ENCODE measurements around the gene PDE2A.
"Not testable (repeated sequence)": the region's sequence is repeated elsewhere in the genome, so short reads cannot be mapped to it uniquely, and the experiment has no call there.

PDE2A gene

DNA sequence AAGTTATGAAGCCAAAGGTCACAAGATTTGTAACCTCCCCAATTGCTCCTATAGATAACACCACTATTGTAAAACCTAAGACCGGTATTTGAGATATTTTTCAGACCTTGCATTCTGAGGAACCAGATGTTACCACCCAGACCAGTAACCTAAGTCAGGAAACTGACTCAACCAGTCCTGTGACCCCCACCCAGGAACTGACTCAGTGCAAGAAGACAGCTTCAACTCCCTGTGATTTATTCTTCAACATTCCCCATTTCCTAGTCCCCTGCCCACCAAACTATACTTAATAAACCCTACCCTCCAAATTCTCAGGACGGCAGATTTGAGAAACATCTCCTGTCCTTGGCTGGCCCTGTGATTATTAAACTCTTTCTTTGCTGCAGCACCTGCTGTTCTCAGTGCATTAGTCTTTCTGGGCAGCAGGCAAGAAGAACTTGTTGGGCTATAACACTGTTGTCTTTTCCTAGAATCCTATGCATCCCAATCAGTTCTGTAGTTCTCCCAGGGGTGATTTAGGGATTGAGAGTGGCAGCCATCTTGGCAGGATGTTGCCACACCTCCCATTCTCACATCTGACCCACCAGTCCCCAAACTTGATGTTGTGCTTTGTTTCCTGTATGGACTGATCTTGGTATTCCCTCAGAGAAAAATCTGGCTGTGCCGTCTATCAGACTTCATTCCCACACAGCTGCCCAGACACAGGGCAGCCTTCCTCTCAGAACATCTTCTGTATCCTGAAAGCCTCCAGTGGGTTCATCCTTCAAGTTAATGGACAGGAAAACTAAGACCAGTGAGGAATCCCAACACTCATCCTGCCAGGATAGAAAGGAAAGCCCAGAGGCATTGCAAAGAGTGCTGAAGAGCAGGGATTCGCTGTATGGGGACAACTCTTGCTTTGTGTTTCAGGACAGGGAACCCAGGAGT is 104.0 kb downstream of the PDE2A start:
- H3K4me3 ChIP-seq (ENCODE audit: low read depth, low read length): no peak overlapping the region
- peak; percentile 41 for DNase-seq (ENCODE audit: low read depth)

DNA sequence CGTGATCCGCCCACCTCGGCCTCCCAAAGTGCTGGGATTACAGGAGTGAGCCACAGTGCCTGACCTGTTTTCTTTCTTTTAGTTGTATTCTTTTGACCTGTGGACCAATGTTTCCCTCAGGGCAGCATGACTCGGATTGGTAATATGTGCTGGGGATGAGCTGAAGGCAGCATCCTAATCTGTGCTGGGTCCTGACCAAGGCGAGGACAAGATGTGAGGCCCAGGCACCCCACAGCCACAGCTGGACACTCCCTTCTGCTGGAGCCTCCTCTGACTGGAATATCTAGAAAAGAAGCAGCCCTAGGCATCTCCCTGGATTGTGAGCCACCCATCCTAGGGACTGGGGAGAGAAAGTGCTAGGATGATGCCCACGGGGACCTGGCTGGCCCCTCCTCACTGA is 105.4 kb downstream of the PDE2A start:
- DNase-seq (ENCODE audit: low read depth): no peak
- no peak for TF ChIP-seq POLR2A (IDR thresholded peaks at IDR 0.05; ENCODE audit: extremely low read depth, insufficient read length)
- TF ChIP-seq, protein P1, sequence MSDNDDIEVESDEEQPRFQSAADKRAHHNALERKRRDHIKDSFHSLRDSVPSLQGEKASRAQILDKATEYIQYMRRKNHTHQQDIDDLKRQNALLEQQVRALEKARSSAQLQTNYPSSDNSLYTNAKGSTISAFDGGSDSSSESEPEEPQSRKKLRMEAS (IDR thresholded peaks at IDR 0.05; ENCODE audit: low read depth, low read length): no peak
- no peak for TF ChIP-seq MYC (IDR thresholded peaks at IDR 0.05; ENCODE audit: low read depth, low read length)
- TF ChIP-seq, protein P2, sequence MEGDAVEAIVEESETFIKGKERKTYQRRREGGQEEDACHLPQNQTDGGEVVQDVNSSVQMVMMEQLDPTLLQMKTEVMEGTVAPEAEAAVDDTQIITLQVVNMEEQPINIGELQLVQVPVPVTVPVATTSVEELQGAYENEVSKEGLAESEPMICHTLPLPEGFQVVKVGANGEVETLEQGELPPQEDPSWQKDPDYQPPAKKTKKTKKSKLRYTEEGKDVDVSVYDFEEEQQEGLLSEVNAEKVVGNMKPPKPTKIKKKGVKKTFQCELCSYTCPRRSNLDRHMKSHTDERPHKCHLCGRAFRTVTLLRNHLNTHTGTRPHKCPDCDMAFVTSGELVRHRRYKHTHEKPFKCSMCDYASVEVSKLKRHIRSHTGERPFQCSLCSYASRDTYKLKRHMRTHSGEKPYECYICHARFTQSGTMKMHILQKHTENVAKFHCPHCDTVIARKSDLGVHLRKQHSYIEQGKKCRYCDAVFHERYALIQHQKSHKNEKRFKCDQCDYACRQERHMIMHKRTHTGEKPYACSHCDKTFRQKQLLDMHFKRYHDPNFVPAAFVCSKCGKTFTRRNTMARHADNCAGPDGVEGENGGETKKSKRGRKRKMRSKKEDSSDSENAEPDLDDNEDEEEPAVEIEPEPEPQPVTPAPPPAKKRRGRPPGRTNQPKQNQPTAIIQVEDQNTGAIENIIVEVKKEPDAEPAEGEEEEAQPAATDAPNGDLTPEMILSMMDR (IDR thresholded peaks at IDR 0.05; ENCODE audit: low read depth, low read length): no peak
- H3K4me3 ChIP-seq (ENCODE audit: low read depth, low read length): no peak overlapping the region

More for the DNA sequence above, 104.0 kb downstream of the PDE2A start:
- TF ChIP-seq, protein P1 (IDR thresholded peaks at IDR 0.05; ENCODE audit: low read depth, low read length): no peak
- TF ChIP-seq, protein P2 (IDR thresholded peaks at IDR 0.05; ENCODE audit: low read depth, low read length): no peak
- TF ChIP-seq POLR2A (IDR thresholded peaks at IDR 0.05; ENCODE audit: extremely low read depth, insufficient read length) (no peak), MYC (IDR thresholded peaks at IDR 0.05; ENCODE audit: low read depth, low read length) (no peak)

DNA sequence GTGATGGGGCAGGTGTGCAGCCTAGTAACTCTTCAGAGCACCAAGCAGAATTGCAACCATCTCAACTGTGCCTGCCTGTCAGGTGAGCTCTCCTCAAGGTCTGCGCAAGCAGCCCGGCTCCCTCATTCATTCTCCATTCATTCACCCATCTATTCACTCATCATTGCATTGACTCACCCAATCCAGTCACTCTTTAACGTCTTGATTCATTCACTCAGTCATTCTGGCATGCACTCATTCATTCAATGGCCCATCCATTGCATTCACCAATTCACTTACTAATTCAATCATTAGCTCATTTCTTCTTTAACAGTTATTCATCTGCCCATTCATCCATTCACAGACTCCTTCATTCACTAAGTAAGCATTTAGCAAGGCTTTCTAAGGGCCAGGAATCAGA is 111.8 kb downstream of the PDE2A start:
- DNase-seq (ENCODE audit: low read depth): no peak
- no peak overlapping the region for H3K4me3 ChIP-seq (ENCODE audit: low read depth, low read length)
- TF ChIP-seq, protein P1 (IDR thresholded peaks at IDR 0.05; ENCODE audit: low read depth, low read length): no peak
- TF ChIP-seq MYC (IDR thresholded peaks at IDR 0.05; ENCODE audit: low read depth, low read length) (no peak), POLR2A (IDR thresholded peaks at IDR 0.05; ENCODE audit: extremely low read depth, insufficient read length) (no peak)
- TF ChIP-seq, protein P2 (IDR thresholded peaks at IDR 0.05; ENCODE audit: low read depth, low read length): no peak

DNA sequence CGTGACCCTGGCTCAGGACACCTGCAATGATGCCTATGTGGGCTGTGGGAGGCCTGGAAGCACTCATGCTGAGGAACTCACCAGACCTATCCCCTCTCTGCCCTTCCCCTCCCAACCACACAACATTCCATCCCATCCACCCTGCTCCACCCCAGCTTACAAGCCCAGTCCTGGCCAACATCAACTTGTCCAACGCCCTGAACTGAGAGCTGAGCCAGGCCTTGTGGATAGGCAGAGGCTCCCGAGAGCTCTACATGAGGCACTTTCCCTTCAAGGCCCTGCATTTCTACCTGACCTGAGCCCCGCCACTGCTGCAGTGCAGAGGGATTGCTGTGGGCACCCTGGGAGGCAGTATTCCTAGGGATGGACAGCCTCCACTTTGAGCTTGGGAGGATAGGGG is 112.4 kb downstream of the PDE2A start:
- no peak overlapping the region for H3K4me3 ChIP-seq (ENCODE audit: low read depth, low read length)
- no peak for DNase-seq (ENCODE audit: low read depth)
- TF ChIP-seq MYC (IDR thresholded peaks at IDR 0.05; ENCODE audit: low read depth, low read length) (no peak), POLR2A (IDR thresholded peaks at IDR 0.05; ENCODE audit: extremely low read depth, insufficient read length) (no peak)
- TF ChIP-seq, protein P2 (IDR thresholded peaks at IDR 0.05; ENCODE audit: low read depth, low read length): no peak
- TF ChIP-seq, protein P1 (IDR thresholded peaks at IDR 0.05; ENCODE audit: low read depth, low read length): no peak

DNA sequence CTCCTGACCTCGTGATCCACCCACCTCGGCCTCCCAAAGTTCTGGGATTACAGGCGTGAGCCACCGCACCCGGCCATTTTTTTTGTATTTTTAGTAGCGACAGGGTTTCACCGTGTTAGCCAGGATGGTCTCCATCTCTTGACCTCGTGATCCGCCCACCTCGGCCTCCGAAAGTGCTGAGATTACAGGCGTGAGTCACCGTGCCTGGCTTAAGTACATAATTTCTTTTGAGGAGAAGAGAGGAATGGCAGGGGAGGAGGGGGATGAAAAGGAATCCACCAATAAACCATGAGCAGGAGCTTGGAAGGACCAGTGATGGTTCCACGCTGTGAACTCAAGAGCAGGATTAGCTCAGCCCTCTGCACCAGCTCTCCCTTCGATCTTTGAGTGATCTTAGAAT is 113.4 kb downstream of the PDE2A start:
- H3K4me3 ChIP-seq (ENCODE audit: low read depth, low read length); DNase-seq (ENCODE audit: low read depth): not testable (repeated sequence)

DNA sequence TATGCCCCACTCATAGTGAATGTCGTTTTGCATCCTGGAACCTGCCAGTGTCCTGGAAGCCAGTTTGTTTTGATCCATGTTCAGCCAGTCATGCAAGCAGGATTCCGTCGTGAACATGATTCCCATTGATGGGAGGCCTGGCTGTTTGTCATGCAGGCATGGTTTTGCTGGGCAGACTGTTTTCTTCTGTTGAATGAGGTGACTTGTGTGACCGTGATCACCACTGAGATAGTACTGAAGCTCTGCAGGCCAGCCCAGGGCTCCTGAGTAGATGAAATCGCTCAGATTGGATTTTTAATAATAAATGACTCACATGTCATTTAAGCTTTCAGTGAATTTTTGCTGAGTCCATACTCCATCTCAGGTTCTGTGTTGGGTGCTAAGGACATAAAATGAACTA is 117.8 kb downstream of the PDE2A start:
- DNase-seq (ENCODE audit: low read depth): no peak
- H3K4me3 ChIP-seq (ENCODE audit: low read depth, low read length): no peak overlapping the region
- TF ChIP-seq, protein P2 (IDR thresholded peaks at IDR 0.05; ENCODE audit: low read depth, low read length): no peak
- TF ChIP-seq MYC (IDR thresholded peaks at IDR 0.05; ENCODE audit: low read depth, low read length): no peak
- TF ChIP-seq, protein P1 (IDR thresholded peaks at IDR 0.05; ENCODE audit: low read depth, low read length): no peak

DNA sequence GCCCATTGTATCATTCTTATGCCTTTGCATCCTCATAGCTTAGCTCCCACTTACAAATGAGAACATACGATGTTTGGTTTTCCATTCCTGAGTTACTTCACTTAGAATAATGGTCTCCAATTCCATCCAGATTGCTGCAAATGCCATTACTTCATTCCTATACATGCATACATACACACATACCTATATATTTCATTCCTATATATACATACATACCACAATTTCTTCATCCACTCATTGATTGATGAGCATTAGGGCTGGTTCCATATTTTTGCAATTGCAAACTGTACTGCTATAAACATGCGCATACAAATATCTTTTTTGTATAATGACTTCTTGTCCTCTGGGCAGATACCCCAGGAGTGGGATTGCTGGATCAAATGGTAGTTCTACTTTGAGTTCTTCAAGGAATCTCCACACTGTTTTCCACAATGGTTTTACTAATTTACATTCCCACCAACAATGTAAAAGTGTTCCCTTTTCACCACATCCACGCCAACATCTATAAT is 119.2 kb downstream of the PDE2A start:
- H3K4me3 ChIP-seq (ENCODE audit: low read depth, low read length); DNase-seq (ENCODE audit: low read depth): not testable (repeated sequence)
